ENCODE data around the gene SF3A1.

- TF ChIP-seq CTCF (IDR thresholded peaks at IDR 0.05) (peak; percentile 17 to 66 (median 52)), POLR2A (IDR thresholded peaks at IDR 0.05) (no peak)
These were observed 34.4 kb upstream of the SF3A1 start for GRCh38 chr22:30390974-30391691.

All from uterus (tissue), 2 donors.